CD4-positive, CD25-positive, alpha-beta regulatory T cell (primary cell): ENCODE data around the gene SORCS2. TPM values are rescaled to one million over a fixed set of nuclear protein-coding genes. Genes with fewer than 3 reads are reported as not detected.
A peak's percentile ranks its signal among the peaks of the same experiment; 100 is the strongest.

Experiments used
- ATAC-seq, 2 donors: fragments of 150-1000 bp; cut with Tn5 transposase; one replicate each; pipeline ENCODE4 v1.10.0; 2021; ENCODE audit warnings: low read depth in 2 of 2, moderate number of reproducible peaks in 2 of 2, moderate library complexity in 1 of 2
- DNase-seq, 3 donors: peaks; one replicate each; pipeline versions ENCODE4 v3.0.0 to v3.0.0-alpha.2; 2012 to 2022; ENCODE audit warnings: mixed read lengths in 1 of 3
- H3K27ac ChIP-seq: one replicate; pipeline ENCODE4 v1.7.0; 2013; ENCODE audit warnings: mild to moderate bottlenecking, low read length; ENCODE audit not compliant: insufficient read depth, poor library complexity, severe bottlenecking
- H3K27me3 ChIP-seq: one replicate; pipeline ENCODE4 v1.7.0; 2013; ENCODE audit warnings: low read length; ENCODE audit not compliant: control insufficient read depth, insufficient read depth
- H3K36me3 ChIP-seq: one replicate; pipeline ENCODE4 v1.7.0; 2013; ENCODE audit warnings: mild to moderate bottlenecking, low read length, moderate library complexity; ENCODE audit not compliant: control insufficient read depth, insufficient read depth
- H3K4me1 ChIP-seq: 2 replicates; pipeline ENCODE4 v1.7.0; 2013; ENCODE audit warnings: mild to moderate bottlenecking, low read length; ENCODE audit not compliant: insufficient read depth, control insufficient read depth, poor library complexity, severe bottlenecking
- H3K4me3 ChIP-seq: one replicate; pipeline ENCODE4 v1.7.0; 2013; ENCODE audit warnings: low read depth, mild to moderate bottlenecking, low read length, moderate library complexity
- H3K9me3 ChIP-seq, 2 experiments: 1 replicate in 1 of 2; 2 replicates in 1 of 2; pipeline ENCODE4 v1.7.0; 2013; ENCODE audit warnings: low read length in 2 of 2, mild to moderate bottlenecking in 1 of 2, moderate library complexity in 1 of 2; ENCODE audit not compliant: control insufficient read depth in 2 of 2
- H3K27ac Mint-ChIP-seq, 3 donors: one replicate each; pipeline ENCODE4 v1.8.0; 2020 to 2022; ENCODE audit warnings: mild to moderate bottlenecking in 3 of 3, mixed read lengths in 3 of 3, moderate library complexity in 2 of 3
- H3K27me3 Mint-ChIP-seq: one replicate; pipeline ENCODE4 v1.8.0; 2022; ENCODE audit warnings: mild to moderate bottlenecking, mixed read lengths
- H3K36me3 Mint-ChIP-seq: one replicate; pipeline ENCODE4 v1.8.0; 2020; ENCODE audit warnings: mixed read lengths
- H3K4me1 Mint-ChIP-seq, 4 donors: one replicate each; pipeline ENCODE4 v1.8.0; 2020 to 2022; ENCODE audit warnings: mixed read lengths in 4 of 4, mild to moderate bottlenecking in 1 of 4
- H3K4me3 Mint-ChIP-seq, 4 donors: one replicate each; pipeline ENCODE4 v1.8.0; 2020 to 2022; ENCODE audit warnings: mild to moderate bottlenecking in 4 of 4, mixed read lengths in 4 of 4, moderate library complexity in 3 of 4
- H3K9me3 Mint-ChIP-seq, 7 donors: one replicate each; pipeline ENCODE4 v1.8.0; 2020 to 2022; ENCODE audit warnings: mixed read lengths in 7 of 7, mild to moderate bottlenecking in 3 of 7, moderate library complexity in 2 of 7
- polyA plus RNA-seq, 4 donors: library from polyadenylated mRNA; unstranded; fragments of 300-500 nt; fragmentation: Illumina TruSeq; gene quantifications; one replicate each; pipeline ENCODE4 v1.2.3, GENCODE V29; 2021
- total RNA-seq: library from RNA; stranded (reverse); gene quantifications from one replicate; pipeline ENCODE4 v1.2.3, GENCODE V29; 2022

The SORCS2 gene
- total and polyA plus RNA-seq, 5 donors from 2014 or later, result not detected

DNA sequence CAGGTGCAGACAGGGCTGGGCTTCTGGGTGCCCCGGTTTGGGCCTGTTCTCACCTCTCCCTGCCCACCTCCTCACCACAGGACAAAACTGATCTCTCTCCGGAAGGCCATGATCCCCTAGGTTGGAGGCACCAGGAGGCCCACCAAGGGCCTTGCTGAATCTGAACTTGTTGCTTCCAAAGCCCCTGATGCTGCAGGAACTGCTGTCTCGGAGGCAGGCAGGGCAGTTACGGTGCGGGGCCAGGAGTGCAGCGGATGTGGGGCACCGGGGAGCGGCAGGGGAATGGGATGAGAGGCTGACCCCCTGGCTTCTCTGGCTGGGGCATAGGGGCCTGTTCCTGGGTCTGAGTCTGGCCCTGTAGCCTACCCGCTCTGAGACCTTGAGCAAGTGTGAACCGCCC lies 342.8 kb downstream of the SORCS2 start:
- Mint-ChIP-seq H3K9me3 (peaks cover 0 to 8% (median 0%) of the 10 kb centered on the region in 7 donors), H3K36me3 (no peaks in the 10 kb centered on the region), H3K27ac (no peak overlapping the region), H3K27me3 (peaks cover 5% of the 10 kb centered on the region), H3K4me1 (no peaks in the 10 kb centered on the region), H3K4me3 (no peak overlapping the region)
- Histone ChIP-seq H3K9me3 (no peaks in the 10 kb centered on the region), H3K27me3 (no peaks in the 10 kb centered on the region), H3K4me3 (no peak overlapping the region), H3K27ac (no peak overlapping the region), H3K4me1 (no peaks in the 10 kb centered on the region), H3K36me3 (no peaks in the 10 kb centered on the region)
- ATAC-seq (no peak), DNase-seq (no peak)

DNA sequence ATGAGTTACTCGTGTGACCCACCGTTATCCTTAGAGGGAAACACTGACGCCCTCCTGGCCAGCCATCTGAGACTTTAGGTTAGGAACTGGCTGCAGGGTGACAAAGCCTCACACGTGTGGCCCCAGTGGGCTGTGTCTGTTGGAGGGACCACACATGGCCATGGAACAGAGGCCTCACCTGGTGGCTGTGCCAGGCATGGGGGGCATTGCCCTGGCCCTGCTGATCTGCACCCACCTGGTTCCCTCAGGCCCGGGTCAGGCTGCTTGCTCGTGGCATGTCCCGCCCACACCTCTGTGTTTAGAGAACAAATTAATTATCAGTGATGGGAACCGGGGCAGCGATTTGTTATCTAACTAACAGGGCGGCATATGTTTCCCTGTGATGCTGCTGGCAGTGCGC lies 343.3 kb downstream of the SORCS2 start:
- Mint-ChIP-seq H3K4me1 (no peaks in the 10 kb centered on the region), H3K27ac (no peak overlapping the region), H3K9me3 (peaks cover 0 to 9% (median 0%) of the 10 kb centered on the region in 7 donors), H3K4me3 (no peak overlapping the region), H3K27me3 (peaks cover 5% of the 10 kb centered on the region), H3K36me3 (no peaks in the 10 kb centered on the region)
- Histone ChIP-seq H3K4me1 (no peaks in the 10 kb centered on the region), H3K36me3 (no peaks in the 10 kb centered on the region), H3K9me3 (no peaks in the 10 kb centered on the region), H3K27ac (no peak overlapping the region), H3K4me3 (no peak overlapping the region), H3K27me3 (no peaks in the 10 kb centered on the region)
- ATAC-seq (no peak), DNase-seq (no peak)

DNA sequence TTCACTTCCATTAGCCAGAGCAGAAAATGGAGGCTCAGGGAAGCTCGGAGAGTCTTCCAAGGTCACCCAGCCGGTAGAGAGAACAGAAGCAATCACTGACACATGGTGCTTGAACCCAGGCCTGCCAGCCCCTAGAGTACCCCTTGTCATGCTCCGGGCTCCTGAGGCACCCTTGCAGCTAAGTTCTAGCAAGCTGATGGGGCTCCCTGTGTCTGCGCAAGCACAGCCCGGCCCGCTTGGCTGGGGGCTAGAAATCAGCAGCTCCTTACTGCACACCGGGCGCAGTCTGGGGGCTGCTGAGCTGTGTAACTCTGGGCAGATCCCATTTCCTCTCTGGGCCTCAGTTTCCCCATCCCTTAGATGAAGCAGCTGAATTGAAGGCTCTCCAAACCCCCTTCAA lies 344.5 kb downstream of the SORCS2 start:
- no peak for ATAC-seq
- no peaks in the 10 kb centered on the region for H3K36me3 ChIP-seq
- no peak overlapping the region for H3K4me3 ChIP-seq
- H3K4me3 Mint-ChIP-seq, result no peak overlapping the region
- no peaks in the 10 kb centered on the region for H3K36me3 Mint-ChIP-seq
- H3K27ac Mint-ChIP-seq, result no peak overlapping the region
- peaks cover 0 to 9% (median 0%) of the 10 kb centered on the region in 7 donors for H3K9me3 Mint-ChIP-seq
- no peaks in the 10 kb centered on the region for H3K4me1 Mint-ChIP-seq
- H3K4me1 ChIP-seq, result no peaks in the 10 kb centered on the region
- H3K27me3 Mint-ChIP-seq, result peaks cover 5% of the 10 kb centered on the region
- no peak for DNase-seq
- no peaks in the 10 kb centered on the region for H3K27me3 ChIP-seq
- H3K9me3 ChIP-seq, result no peaks in the 10 kb centered on the region
- H3K27ac ChIP-seq, result no peak overlapping the region

DNA sequence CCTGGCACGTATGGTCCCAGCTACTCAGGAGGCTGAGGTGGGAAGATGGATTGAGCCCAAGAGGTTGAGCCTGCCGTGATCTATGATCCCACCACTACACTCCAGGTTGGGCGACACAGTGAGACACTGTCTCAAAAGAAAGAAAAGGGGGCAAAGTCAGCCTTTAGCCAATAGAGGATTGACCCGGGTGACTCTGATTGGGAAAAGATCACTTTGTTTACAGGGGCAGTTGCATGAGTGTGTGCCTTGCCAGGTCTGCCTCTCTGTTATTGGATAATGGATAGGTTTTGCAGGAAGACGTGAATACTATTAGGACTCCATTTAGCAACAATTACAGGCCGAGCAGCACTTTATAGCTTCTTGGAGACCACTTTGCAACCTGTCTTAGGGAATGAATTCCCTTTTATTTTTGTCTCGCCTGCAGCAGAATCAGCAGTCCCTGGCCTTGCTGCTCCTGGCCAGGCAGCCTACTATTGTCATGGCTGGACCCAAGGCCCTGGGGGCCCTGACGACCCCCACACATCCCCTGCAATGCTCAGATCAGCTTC lies 345.6 kb downstream of the SORCS2 start:
- DNase-seq, result no peak
- Histone ChIP-seq H3K27ac (no peak overlapping the region), H3K27me3 (no peaks in the 10 kb centered on the region), H3K9me3 (no peaks in the 10 kb centered on the region), H3K4me3 (no peak overlapping the region), H3K4me1 (no peaks in the 10 kb centered on the region), H3K36me3 (no peaks in the 10 kb centered on the region)
- Mint-ChIP-seq H3K27me3 (peaks cover 5% of the 10 kb centered on the region), H3K27ac (no peak overlapping the region), H3K36me3 (no peaks in the 10 kb centered on the region), H3K4me3 (no peak overlapping the region), H3K9me3 (peaks cover 0 to 8% (median 0%) of the 10 kb centered on the region in 7 donors), H3K4me1 (no peaks in the 10 kb centered on the region)
- ATAC-seq, result no peak

DNA sequence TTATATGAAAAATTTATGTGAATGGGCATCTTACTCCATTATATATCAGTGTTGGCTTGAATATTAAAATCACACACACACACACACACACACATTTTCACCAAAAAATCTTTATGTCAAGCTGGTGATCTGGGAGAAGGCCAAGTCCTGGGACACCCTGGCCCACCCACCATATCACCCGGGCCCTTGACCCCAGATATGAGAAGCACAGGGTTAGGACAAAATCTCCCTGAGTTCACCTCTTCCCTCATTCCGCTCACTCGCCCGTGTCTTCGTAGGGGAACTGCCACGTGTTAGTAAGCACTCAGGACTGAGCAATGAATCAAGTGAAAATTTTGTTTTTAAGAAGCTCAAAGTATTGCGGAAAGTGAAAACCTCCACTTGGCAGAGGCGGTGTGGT lies 346.2 kb downstream of the SORCS2 start:
- peaks cover 0 to 8% (median 0%) of the 10 kb centered on the region in 7 donors for H3K9me3 Mint-ChIP-seq
- ATAC-seq (no peak), DNase-seq (no peak)
- Histone ChIP-seq H3K4me1 (no peaks in the 10 kb centered on the region), H3K36me3 (no peaks in the 10 kb centered on the region), H3K27me3 (no peaks in the 10 kb centered on the region), H3K9me3 (no peaks in the 10 kb centered on the region), H3K4me3 (no peak overlapping the region), H3K27ac (no peak overlapping the region)
- no peaks in the 10 kb centered on the region for H3K4me1 Mint-ChIP-seq
- H3K27me3 Mint-ChIP-seq, result peaks cover 5% of the 10 kb centered on the region
- H3K27ac Mint-ChIP-seq, result no peak overlapping the region
- no peak overlapping the region for H3K4me3 Mint-ChIP-seq
- no peaks in the 10 kb centered on the region for H3K36me3 Mint-ChIP-seq

DNA sequence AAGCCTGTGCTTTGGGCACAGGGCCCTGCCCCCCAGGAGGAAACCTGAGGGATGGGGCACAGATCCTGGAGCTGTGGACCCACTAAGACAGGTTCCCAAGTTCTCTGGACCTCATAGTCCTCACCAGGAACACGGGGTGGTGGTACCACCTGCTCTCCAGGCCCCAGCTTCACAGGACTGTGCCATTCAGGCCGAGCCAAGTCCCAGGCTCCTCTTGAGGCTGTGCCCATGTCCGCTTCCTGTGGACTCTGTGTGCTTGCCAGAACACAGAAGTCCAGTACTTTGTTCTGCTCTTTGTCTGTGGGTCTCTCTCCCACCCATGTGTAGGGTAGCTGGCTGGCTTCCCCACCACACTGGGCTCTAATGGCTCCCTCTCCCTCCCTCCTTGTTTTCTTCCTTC lies 346.8 kb downstream of the SORCS2 start:
- no peak overlapping the region for H3K4me3 ChIP-seq
- DNase-seq (no peak), ATAC-seq (no peak)
- Mint-ChIP-seq H3K36me3 (no peaks in the 10 kb centered on the region), H3K27me3 (peaks cover 5% of the 10 kb centered on the region), H3K9me3 (peaks cover 0 to 9% (median 0%) of the 10 kb centered on the region in 7 donors), H3K27ac (no peak overlapping the region), H3K4me1 (no peaks in the 10 kb centered on the region), H3K4me3 (no peak overlapping the region)
- no peaks in the 10 kb centered on the region for H3K9me3 ChIP-seq
- no peaks in the 10 kb centered on the region for H3K36me3 ChIP-seq
- no peak overlapping the region for H3K27ac ChIP-seq
- H3K27me3 ChIP-seq, result no peaks in the 10 kb centered on the region
- no peaks in the 10 kb centered on the region for H3K4me1 ChIP-seq

DNA sequence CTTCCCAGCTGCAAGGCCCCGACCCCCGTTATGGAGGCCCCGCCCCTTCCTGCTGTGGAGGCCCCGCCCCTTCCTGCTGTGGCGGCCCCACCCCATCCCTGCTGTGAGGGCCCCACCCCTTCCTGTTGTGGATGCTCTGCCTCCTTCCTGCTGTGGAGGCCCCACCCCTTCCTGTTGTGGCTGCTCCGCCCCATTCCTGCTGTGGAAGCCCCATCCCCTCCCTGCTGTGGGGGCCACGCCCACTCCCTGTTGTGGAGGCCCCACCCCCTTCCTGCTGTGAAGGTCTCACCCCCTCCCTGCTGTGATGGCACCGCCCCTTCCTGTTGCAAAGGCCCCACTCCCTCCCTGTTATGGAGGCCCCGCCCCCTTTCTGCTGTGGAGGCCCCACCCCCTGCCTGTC lies 347.3 kb downstream of the SORCS2 start:
- no peak overlapping the region for H3K4me3 Mint-ChIP-seq
- H3K27me3 Mint-ChIP-seq, result peaks cover 5% of the 10 kb centered on the region
- ATAC-seq, result peak; percentile 54 to 69
- Histone ChIP-seq H3K9me3 (no peaks in the 10 kb centered on the region), H3K4me1 (no peaks in the 10 kb centered on the region), H3K36me3 (no peaks in the 10 kb centered on the region), H3K27ac (peak overlapping the region; percentile 47), H3K4me3 (no peak overlapping the region), H3K27me3 (no peaks in the 10 kb centered on the region)
- no peak overlapping the region for H3K27ac Mint-ChIP-seq
- no peaks in the 10 kb centered on the region for H3K36me3 Mint-ChIP-seq
- no peaks in the 10 kb centered on the region for H3K4me1 Mint-ChIP-seq
- peaks cover 0 to 9% (median 0%) of the 10 kb centered on the region in 7 donors for H3K9me3 Mint-ChIP-seq
- DNase-seq, result peak; percentile 28 to 60 (median 38)

DNA sequence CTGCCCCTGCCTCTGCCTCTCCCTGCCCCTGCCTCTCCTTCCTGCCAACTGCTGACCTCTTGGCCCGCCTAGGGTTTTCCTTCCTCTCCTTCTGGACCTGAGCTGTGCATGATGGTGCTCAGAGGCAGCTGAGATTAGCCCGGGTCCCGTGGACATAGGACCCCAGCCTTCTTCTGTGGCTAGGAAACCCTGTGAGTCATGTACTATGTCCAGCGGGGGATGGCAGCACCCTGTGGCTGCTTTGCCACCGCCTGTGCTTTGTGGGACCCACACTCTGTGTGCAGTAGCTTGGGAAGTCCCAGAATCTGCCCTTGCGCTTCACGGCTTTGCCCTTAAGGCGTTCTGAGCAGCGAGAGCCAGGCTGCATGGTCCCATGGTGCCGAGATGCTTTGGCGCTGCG lies 347.9 kb downstream of the SORCS2 start:
- Histone ChIP-seq H3K4me3 (no peak overlapping the region), H3K36me3 (no peaks in the 10 kb centered on the region), H3K27ac (peak overlapping the region; percentile 47), H3K27me3 (no peaks in the 10 kb centered on the region), H3K9me3 (no peaks in the 10 kb centered on the region), H3K4me1 (no peaks in the 10 kb centered on the region)
- H3K27ac Mint-ChIP-seq, result no peak overlapping the region
- H3K4me1 Mint-ChIP-seq, result no peaks in the 10 kb centered on the region
- no peak overlapping the region for H3K4me3 Mint-ChIP-seq
- H3K9me3 Mint-ChIP-seq, result peaks cover 0 to 9% (median 0%) of the 10 kb centered on the region in 7 donors
- no peak for DNase-seq
- H3K36me3 Mint-ChIP-seq, result no peaks in the 10 kb centered on the region
- no peak for ATAC-seq
- peaks cover 4% of the 10 kb centered on the region for H3K27me3 Mint-ChIP-seq
